ENCODE results near the gene DCTN1. TPM values are rescaled to one million over a fixed set of nuclear protein-coding genes. Genes with fewer than 3 reads are reported as not detected.

Gene DCTN1
- total and polyA plus RNA-seq, 2 donors (not counting 1 experiment from before 2014, with no cell fraction given), result 46.7 to 143 TPM

GRCh38 chr2:74327627-74328026 is 52.5 kb downstream of the DCTN1 start:
- intact Hi-C loops (cut with micrococcal nuclease), result no loop called here
- no peaks in the 10 kb centered on the region for H3K4me1 Mint-ChIP-seq
- no CpG with 5 or more reads among the region's 1 CpG for WGBS (ENCODE audit: insufficient coverage)

GRCh38 chr2:74327199-74327598 is 52.9 kb downstream of the DCTN1 start:
- Mint-ChIP-seq H3K27ac (no peak overlapping the region), H3K4me1 (no peaks in the 10 kb centered on the region), H3K9me3 (ENCODE audit: insufficient read depth) (no peaks in the 10 kb centered on the region), H3K27me3 (no peaks in the 10 kb centered on the region), H3K4me3 (no peak overlapping the region)
- no peak for TF ChIP-seq CTCF (IDR thresholded peaks at IDR 0.05)
- TF ChIP-seq EZH2 (IDR thresholded peaks at IDR 0.05; ENCODE audit: borderline replicate concordance, insufficient read depth, low read depth, low read length, poor library complexity, severe bottlenecking), result no peak
- Histone ChIP-seq H3K36me3 (replicated peaks in 1 of 2; ENCODE audit: control extremely low read depth in 1 of 2, control insufficient read depth in 1 of 2, extremely low read depth in 1 of 2, insufficient read depth in 2 of 2, low read length in 1 of 2) (peaks cover 0 to 9% of the 10 kb centered on the region in 2 experiments), H3K27me3 (replicated peaks in 1 of 4; ENCODE audit: control extremely low read depth in 1 of 4, control insufficient read depth in 3 of 4, insufficient read depth in 4 of 4, low read length in 3 of 4) (no peaks in the 10 kb centered on the region), H3K9ac (ENCODE audit: low read length) (no peak overlapping the region), H4K20me1 (ENCODE audit: control insufficient read depth, insufficient read depth, low read length, poor library complexity, severe bottlenecking) (no peaks in the 10 kb centered on the region), H2AFZ (ENCODE audit: insufficient read depth, low read depth, low read length, poor library complexity, severe bottlenecking) (no peak overlapping the region), H3K9me3 (ENCODE audit: control extremely low read depth in 1 of 3, control insufficient read depth in 2 of 3, insufficient read depth in 1 of 3, low read length in 2 of 3) (no peaks in the 10 kb centered on the region), H3K79me2 (ENCODE audit: control insufficient read depth, insufficient read depth, low read length) (no peaks in the 10 kb centered on the region), H3K27ac (ENCODE audit: low read length in 2 of 2) (no peak overlapping the region), H3K4me2 (replicated peaks; ENCODE audit: low read depth, low read length, poor library complexity, severe bottlenecking) (no peak overlapping the region), H3K4me3 (ENCODE audit: control extremely low read depth in 1 of 5, extremely low read depth in 1 of 5, insufficient read depth in 1 of 5, low read depth in 2 of 5, low read length in 4 of 5) (no peak overlapping the region), H3K4me1 (ENCODE audit: control insufficient read depth in 2 of 2, insufficient read depth in 2 of 2, low read length in 2 of 2) (no peaks in the 10 kb centered on the region)
- CTCF ChIA-PET, result interaction anchor here (0.5 to 4.7 kb wide), 3 partner anchors 8 to 84 kb away, joined by 3 to 44 read pairs (median 4); no protein-coding TSS in a partner anchor
- DNase-seq, result no peak
- WGBS (ENCODE audit: insufficient coverage), result 83% methylated on average over 1 of the region's 5 CpGs
- intact Hi-C loops (cut with micrococcal nuclease), result no loop called here
- ATAC-seq (ENCODE audit: low read depth), result no peak
- POLR2A ChIA-PET, result no interaction called here

More at GRCh38 chr2:74327627-74328026, 52.5 kb downstream of the DCTN1 start:
- no peak for TF ChIP-seq EZH2 (IDR thresholded peaks at IDR 0.05; ENCODE audit: borderline replicate concordance, insufficient read depth, low read depth, low read length, poor library complexity, severe bottlenecking)
- no peak for TF ChIP-seq CTCF (IDR thresholded peaks at IDR 0.05)
- Histone ChIP-seq H4K20me1 (ENCODE audit: control insufficient read depth, insufficient read depth, low read length, poor library complexity, severe bottlenecking) (no peaks in the 10 kb centered on the region), H3K4me2 (replicated peaks; ENCODE audit: low read depth, low read length, poor library complexity, severe bottlenecking) (no peak overlapping the region), H3K4me3 (ENCODE audit: control extremely low read depth in 1 of 5, extremely low read depth in 1 of 5, insufficient read depth in 1 of 5, low read depth in 2 of 5, low read length in 4 of 5) (no peak overlapping the region), H3K79me2 (ENCODE audit: control insufficient read depth, insufficient read depth, low read length) (no peaks in the 10 kb centered on the region), H3K36me3 (replicated peaks in 1 of 2; ENCODE audit: control extremely low read depth in 1 of 2, control insufficient read depth in 1 of 2, extremely low read depth in 1 of 2, insufficient read depth in 2 of 2, low read length in 1 of 2) (peaks cover 0 to 11% of the 10 kb centered on the region in 2 experiments), H3K27me3 (replicated peaks in 1 of 4; ENCODE audit: control extremely low read depth in 1 of 4, control insufficient read depth in 3 of 4, insufficient read depth in 4 of 4, low read length in 3 of 4) (no peaks in the 10 kb centered on the region), H3K9ac (ENCODE audit: low read length) (no peak overlapping the region), H3K4me1 (ENCODE audit: control insufficient read depth in 2 of 2, insufficient read depth in 2 of 2, low read length in 2 of 2) (no peaks in the 10 kb centered on the region), H3K9me3 (ENCODE audit: control extremely low read depth in 1 of 3, control insufficient read depth in 2 of 3, insufficient read depth in 1 of 3, low read length in 2 of 3) (no peaks in the 10 kb centered on the region), H2AFZ (ENCODE audit: insufficient read depth, low read depth, low read length, poor library complexity, severe bottlenecking) (no peak overlapping the region), H3K27ac (ENCODE audit: low read length in 2 of 2) (no peak overlapping the region)
- Mint-ChIP-seq H3K9me3 (ENCODE audit: insufficient read depth) (no peaks in the 10 kb centered on the region), H3K27me3 (no peaks in the 10 kb centered on the region), H3K27ac (no peak overlapping the region), H3K4me3 (no peak overlapping the region)
- POLR2A ChIA-PET, result no interaction called here
- ATAC-seq (ENCODE audit: low read depth) (no peak), DNase-seq (no peak)
- CTCF ChIA-PET, result interaction anchor here (0.5 to 1.3 kb wide), 3 partner anchors 10 to 179 kb away, joined by 3 to 4 read pairs (median 4); partner anchors contain the start of gene BOLA3

Data from B cell (primary cell).